ENCODE results near the gene GLIS1. TPM values are rescaled to one million over a fixed set of nuclear protein-coding genes. Genes with fewer than 3 reads are reported as not detected.

The GLIS1 gene
- total and polyA plus RNA-seq, 10 of the 15 experiments (the other 5 are each of a cell fraction or from before 2014, with no cell fraction given) = not detected

- TF ChIP-seq JUND (IDR thresholded peaks at IDR 0.05; ENCODE audit: low read depth, low read length) = no peak
- no peak for TF ChIP-seq RELB (IDR thresholded peaks at IDR 0.05; ENCODE audit: low read depth)
- TF ChIP-seq CREM (IDR thresholded peaks at IDR 0.05; ENCODE audit: low read depth) = no peak
- TF ChIP-seq SREBF1 (IDR thresholded peaks at IDR 0.05; ENCODE audit: low read length) = no peak
- no peak for TF ChIP-seq RB1 (IDR thresholded peaks at IDR 0.05; ENCODE audit: borderline replicate concordance)
- no peak for TF ChIP-seq HSF1 (IDR thresholded peaks at IDR 0.05; ENCODE audit: low read depth, low read length)
- TF ChIP-seq ELK1 (IDR thresholded peaks at IDR 0.05; ENCODE audit: low read depth, low read length) = no peak
- TF ChIP-seq PAX8 (IDR thresholded peaks at IDR 0.05) = no peak
Measured at GRCh38 chr1:53678046-53678445, 60.9 kb downstream of the GLIS1 start (continued).

- CTCF ChIA-PET = no interaction called here
- WGBS (ENCODE audit: insufficient coverage, insufficient replicate concordance, low lambda C conversion rate, missing lambda C conversion rate) = 51% methylated on average over 15 of the region's 15 CpGs
- no peak for TF ChIP-seq ZSCAN29 (IDR thresholded peaks at IDR 0.05)
- no peak for TF ChIP-seq RAD51 (IDR thresholded peaks at IDR 0.05)
- TF ChIP-seq ZNF274 (IDR thresholded peaks at IDR 0.05; ENCODE audit: insufficient read depth, insufficient read length) = no peak
- no peak for TF ChIP-seq ZBTB33 (IDR thresholded peaks at IDR 0.05)
- TF ChIP-seq JUND (IDR thresholded peaks at IDR 0.05; ENCODE audit: low read depth, low read length) = no peak
- TF ChIP-seq TARDBP (IDR thresholded peaks at IDR 0.05; ENCODE audit: borderline replicate concordance) = no peak
- TF ChIP-seq ASH2L (IDR thresholded peaks at IDR 0.05; ENCODE audit: borderline replicate concordance, low read depth) = no peak
Measured at GRCh38 chr1:53677486-53677885, 61.5 kb downstream of the GLIS1 start.

More at GRCh38 chr1:53677486-53677885, 61.5 kb downstream of the GLIS1 start:
- Histone ChIP-seq H3K27me3 (replicated peaks in 1 of 2; ENCODE audit: control insufficient read depth in 2 of 2, insufficient read depth in 2 of 2, low read length in 1 of 2) (peaks cover 3 to 4% of the 10 kb centered on the region in 2 experiments; a peak in 2 of 4 replicates), H3K27ac (ENCODE audit: control insufficient read depth, insufficient read depth) (no peak overlapping the region), H3K4me3 (no peak overlapping the region), H3K4me2 (ENCODE audit: control insufficient read depth, insufficient read depth) (no peak overlapping the region), H4K20me1 (ENCODE audit: control insufficient read depth, insufficient read depth) (no peaks in the 10 kb centered on the region), H3K9ac (ENCODE audit: control insufficient read depth, insufficient read depth, low read length) (no peak overlapping the region), H3K9me3 (replicated peaks; ENCODE audit: control insufficient read depth, insufficient read depth, low read length) (no peaks in the 10 kb centered on the region), H3K36me3 (ENCODE audit: control insufficient read depth in 2 of 2, insufficient read depth in 2 of 2, low read length in 1 of 2) (no peaks in the 10 kb centered on the region), H2AFZ (ENCODE audit: control insufficient read depth, low read depth, low read length) (no peak overlapping the region), H3K79me2 (ENCODE audit: control insufficient read depth, insufficient read depth, low read length) (no peaks in the 10 kb centered on the region), H3K4me1 (ENCODE audit: control insufficient read depth, insufficient read depth, low read length) (no peaks in the 10 kb centered on the region)
- in situ Hi-C loops (cut with MboI) (no loop called here), intact Hi-C loops (cut with micrococcal nuclease; ENCODE audit: unreplicated experiment) (no loop called here)
- BruUV-seq (replicated peaks) = no TSS peak
- DNase-seq (ENCODE audit: low read depth, low spot score) (no peak), ATAC-seq (no peak), FAIRE-seq (no peak)
- RAD21 ChIA-PET (ENCODE audit: unreplicated experiment) = no interaction called here
- SMC1A ChIA-PET (ENCODE audit: uncharacterized antibody, unreplicated experiment) = no interaction called here
- POLR2A ChIA-PET = no interaction called here

Measured in GM12878 (cell line).